Left ventricle myocardium inferior (tissue), 1 donor: ENCODE data around the gene POMGNT2. TPM values are rescaled to one million over a fixed set of nuclear protein-coding genes. Genes with fewer than 3 reads are reported as not detected.

Source experiments
- DNase-seq: peaks from one replicate; pipeline ENCODE4 v3.0.0-alpha.2; 2020
- H3K27ac ChIP-seq: fragments of 200-600 bp; replicated peaks from 2 replicates; pipeline ENCODE4 v1.8.0; 2021
- H3K27me3 ChIP-seq: fragments of 200-600 bp; 2 replicates; pipeline ENCODE4 v1.8.0; 2021; ENCODE audit warnings: low read depth
- H3K36me3 ChIP-seq: fragments of 200-600 bp; 2 replicates; pipeline ENCODE4 v1.8.0; 2021
- H3K4me1 ChIP-seq: fragments of 200-600 bp; 2 replicates; pipeline ENCODE4 v1.8.0; 2021
- H3K4me3 ChIP-seq: fragments of 200-600 bp; 2 replicates; pipeline ENCODE4 v1.8.0; 2021; ENCODE audit warnings: mild to moderate bottlenecking, moderate library complexity
- H3K9me3 ChIP-seq: fragments of 200-600 bp; replicated peaks from 2 replicates; pipeline ENCODE4 v1.8.0; 2021
- intact Hi-C: fragments of 100-400 bp; cut with micrococcal nuclease; formaldehyde crosslinking; loops from one replicate; pipeline ENCODE4 v1.11.0; 2022
- total RNA-seq: library from RNA; stranded (reverse); fragmentation: NEBNext Ultra II Directional; extraction: Animal tissue kit (Norgen Biotek cat#: 25700); gene quantifications from one replicate; pipeline ENCODE4 v1.2.1, GENCODE V29; 2021
- TF ChIP-seq, protein P1 (sequence below): fragments of 200-600 bp; IDR thresholded peaks from 2 replicates; pipeline ENCODE4 v1.8.0; 2021; ENCODE audit warnings: antibody characterized with exemption, mild to moderate bottlenecking, borderline replicate concordance
- donor health status: DM: no; HTN: yes; CAD: no; lungs with severe emphysema.

POMGNT2 gene
- total RNA-seq, 1 donor from 2014 or later: 21.7 TPM

DNA sequence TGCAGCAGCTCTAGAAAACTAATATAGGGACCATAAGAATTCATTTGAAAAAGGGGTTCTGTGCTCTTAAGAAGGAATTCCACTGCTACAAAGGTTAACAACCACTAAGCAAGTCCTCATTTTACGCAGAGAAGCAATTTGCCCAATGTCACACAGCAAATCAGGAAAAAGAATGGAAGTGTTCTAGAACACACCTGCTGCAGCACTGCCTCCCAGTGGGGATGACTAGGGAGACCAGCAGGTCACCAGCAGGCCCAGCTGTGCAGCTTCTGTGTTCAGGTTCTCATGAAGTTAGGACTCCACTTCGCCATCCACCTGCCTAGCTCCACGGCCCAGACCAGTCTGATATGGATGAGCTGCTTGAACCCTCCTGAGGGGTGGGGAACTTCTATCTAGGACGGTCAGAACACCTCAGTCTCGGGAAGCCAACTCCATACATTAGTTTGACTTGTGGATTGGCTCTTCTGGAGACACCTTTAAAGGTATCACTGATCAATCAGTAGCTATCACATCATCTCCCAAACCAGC lies 18.6 kb downstream of the POMGNT2 start:
- intact Hi-C loops: no loop called here
- H3K27ac ChIP-seq: no peak overlapping the region
- H3K4me3 ChIP-seq: no peak overlapping the region
- no peaks in the 10 kb centered on the region for H3K9me3 ChIP-seq
- H3K27me3 ChIP-seq: no peaks in the 10 kb centered on the region
- TF ChIP-seq, protein P1, sequence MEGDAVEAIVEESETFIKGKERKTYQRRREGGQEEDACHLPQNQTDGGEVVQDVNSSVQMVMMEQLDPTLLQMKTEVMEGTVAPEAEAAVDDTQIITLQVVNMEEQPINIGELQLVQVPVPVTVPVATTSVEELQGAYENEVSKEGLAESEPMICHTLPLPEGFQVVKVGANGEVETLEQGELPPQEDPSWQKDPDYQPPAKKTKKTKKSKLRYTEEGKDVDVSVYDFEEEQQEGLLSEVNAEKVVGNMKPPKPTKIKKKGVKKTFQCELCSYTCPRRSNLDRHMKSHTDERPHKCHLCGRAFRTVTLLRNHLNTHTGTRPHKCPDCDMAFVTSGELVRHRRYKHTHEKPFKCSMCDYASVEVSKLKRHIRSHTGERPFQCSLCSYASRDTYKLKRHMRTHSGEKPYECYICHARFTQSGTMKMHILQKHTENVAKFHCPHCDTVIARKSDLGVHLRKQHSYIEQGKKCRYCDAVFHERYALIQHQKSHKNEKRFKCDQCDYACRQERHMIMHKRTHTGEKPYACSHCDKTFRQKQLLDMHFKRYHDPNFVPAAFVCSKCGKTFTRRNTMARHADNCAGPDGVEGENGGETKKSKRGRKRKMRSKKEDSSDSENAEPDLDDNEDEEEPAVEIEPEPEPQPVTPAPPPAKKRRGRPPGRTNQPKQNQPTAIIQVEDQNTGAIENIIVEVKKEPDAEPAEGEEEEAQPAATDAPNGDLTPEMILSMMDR: no peak
- H3K36me3 ChIP-seq: peaks cover 26% of the 10 kb centered on the region
- no peak for DNase-seq
- H3K4me1 ChIP-seq: no peaks in the 10 kb centered on the region

DNA sequence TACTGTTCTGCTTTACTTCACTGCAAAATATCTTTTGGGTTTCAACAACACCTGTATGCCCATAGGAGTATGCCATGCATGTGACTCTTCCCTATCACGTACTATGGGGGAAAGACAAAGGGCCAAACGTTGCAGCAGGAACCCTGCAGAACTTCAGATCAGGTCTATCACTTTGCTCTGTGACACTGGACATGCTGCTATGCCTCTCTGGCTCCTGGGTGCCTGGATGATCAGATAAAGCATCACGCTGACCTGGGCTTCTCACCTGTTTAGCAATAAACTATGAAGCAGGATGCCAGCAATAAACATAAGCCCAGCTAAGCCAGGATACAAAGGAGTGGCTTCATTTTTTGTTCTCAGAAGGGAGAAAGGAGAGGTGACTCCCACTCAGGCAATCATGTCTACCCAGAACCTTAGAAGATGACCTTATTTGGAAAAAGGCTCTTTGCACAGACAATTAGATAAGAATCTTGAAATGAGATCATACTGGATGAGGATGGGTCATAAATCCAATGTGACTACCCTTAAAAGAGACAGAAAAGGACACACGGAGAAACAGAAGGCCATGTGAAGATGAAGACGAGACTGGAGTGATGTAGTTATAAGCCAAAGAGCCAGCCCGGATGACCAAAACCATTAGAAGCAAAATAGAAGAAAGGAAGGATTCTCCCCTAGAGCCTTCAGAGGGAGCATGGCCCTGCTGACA lies 19.3 kb downstream of the POMGNT2 start:
- intact Hi-C loops: no loop called here
- Histone ChIP-seq H3K27me3 (no peaks in the 10 kb centered on the region), H3K4me3 (no peak overlapping the region), H3K4me1 (no peaks in the 10 kb centered on the region), H3K27ac (no peak overlapping the region), H3K36me3 (peaks cover 29% of the 10 kb centered on the region), H3K9me3 (no peaks in the 10 kb centered on the region)
- DNase-seq: no peak
- TF ChIP-seq, protein P1: no peak

DNA sequence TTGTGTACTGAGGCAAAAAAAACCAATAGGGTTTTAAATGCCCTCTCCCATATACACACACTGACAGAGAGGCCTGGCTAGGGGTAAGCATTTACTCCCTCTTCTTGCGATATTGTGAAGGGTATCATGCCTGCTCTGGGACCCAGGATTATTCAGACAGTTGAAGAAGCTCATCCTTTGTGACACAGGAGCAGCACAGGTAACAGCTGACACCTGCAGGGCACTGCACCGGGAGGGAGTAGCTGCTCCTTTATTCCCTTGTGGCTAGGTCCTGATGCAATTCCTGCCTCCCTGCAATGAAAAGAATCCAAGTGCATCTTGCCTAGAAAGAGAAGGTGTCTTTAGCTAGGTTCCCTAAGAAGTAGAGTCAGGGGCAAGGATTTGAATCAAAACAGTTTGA lies 23.4 kb downstream of the POMGNT2 start:
- Histone ChIP-seq H3K4me3 (no peak overlapping the region), H3K4me1 (no peaks in the 10 kb centered on the region), H3K36me3 (peaks cover 50% of the 10 kb centered on the region), H3K27ac (no peak overlapping the region), H3K9me3 (no peaks in the 10 kb centered on the region), H3K27me3 (no peaks in the 10 kb centered on the region)
- no peak for DNase-seq
- TF ChIP-seq, protein P1: no peak
- intact Hi-C loops: no loop called here

DNA sequence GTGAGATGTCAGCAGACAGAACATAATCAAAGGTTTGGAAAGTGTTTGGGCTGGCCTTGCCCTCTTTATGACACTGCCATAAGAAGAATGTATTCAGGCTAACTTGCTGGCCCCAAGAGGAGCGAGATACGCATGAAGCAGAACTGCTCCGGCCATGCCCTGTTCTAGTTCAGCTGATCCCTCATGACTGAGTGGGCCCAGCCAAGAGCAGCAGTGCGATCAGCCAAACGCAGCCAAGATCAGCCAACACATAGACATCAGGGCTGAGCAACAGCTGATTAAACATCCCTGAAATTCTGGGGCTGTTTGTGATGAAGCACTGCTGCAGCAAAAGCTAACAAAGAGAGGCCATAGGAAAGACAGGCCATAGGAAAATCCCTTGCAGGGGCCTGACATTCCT lies 24.1 kb downstream of the POMGNT2 start:
- no peak overlapping the region for H3K27ac ChIP-seq
- intact Hi-C loops: no loop called here
- H3K4me1 ChIP-seq: no peaks in the 10 kb centered on the region
- no peak for DNase-seq
- H3K36me3 ChIP-seq: peaks cover 50% of the 10 kb centered on the region
- TF ChIP-seq, protein P1: no peak
- no peak overlapping the region for H3K4me3 ChIP-seq
- H3K9me3 ChIP-seq: no peaks in the 10 kb centered on the region
- no peaks in the 10 kb centered on the region for H3K27me3 ChIP-seq

DNA sequence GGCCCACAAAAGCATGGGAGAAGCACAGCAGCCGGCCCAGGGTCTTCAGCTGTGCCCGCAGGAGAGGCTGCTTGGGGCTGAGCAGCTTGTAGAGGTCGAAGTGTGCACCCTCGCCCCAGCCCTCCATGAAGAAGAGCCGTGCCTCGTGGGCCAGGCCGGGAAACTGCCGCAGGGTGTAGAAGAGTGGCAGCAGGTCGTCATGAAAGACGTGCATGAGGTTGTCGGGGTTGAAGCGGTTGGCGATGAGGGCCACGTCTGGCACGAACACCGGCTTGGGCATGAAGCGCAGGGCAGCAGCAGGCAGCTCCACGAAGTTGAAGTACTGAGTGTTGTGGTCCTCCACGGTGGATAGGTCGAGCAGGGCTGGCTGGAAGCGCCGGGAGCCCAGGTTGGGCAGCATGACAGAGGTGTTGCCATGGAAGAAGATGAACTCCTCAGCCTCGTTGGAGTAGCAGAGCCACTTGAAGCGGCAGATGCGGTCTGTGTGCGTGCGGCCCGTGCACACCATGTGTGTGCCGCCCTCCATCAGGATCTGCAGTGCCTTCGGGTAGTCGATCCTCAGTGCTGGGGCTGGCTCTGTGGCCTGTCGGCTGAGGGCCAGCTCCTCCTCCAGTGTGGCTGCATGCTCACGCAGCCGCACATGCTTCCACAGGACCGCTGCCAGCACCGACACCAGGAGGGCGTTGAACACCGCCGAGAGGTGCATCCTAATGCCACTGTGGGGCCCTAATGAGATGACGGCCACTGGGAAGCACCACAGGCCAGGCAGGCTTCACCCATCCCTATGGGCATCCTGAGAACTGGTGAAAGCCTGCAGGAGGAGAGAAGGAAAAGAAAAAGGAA lies 24.9 kb downstream of the POMGNT2 start:
- Histone ChIP-seq H3K27me3 (no peaks in the 10 kb centered on the region), H3K36me3 (peaks cover 46% of the 10 kb centered on the region), H3K27ac (no peak overlapping the region), H3K4me3 (no peak overlapping the region), H3K9me3 (no peaks in the 10 kb centered on the region), H3K4me1 (no peaks in the 10 kb centered on the region)
- intact Hi-C loops: no loop called here
- DNase-seq: no peak
- TF ChIP-seq, protein P1: no peak
